Hepatocyte (in vitro differentiated cells): ENCODE measurements around the gene LOX. TPM values are rescaled to one million over a fixed set of nuclear protein-coding genes. Genes with fewer than 3 reads are reported as not detected.

ENCODE experiments used
- DNase-seq: peaks from one replicate; pipeline ENCODE4 v3.0.0-alpha.2; 2016; ENCODE audit warnings: low spot score
- H2AFZ ChIP-seq: fragments of 200-600 bp; sonication (generic); 2 replicates; pipeline ENCODE4 v1.6.0; 2016; ENCODE audit warnings: antibody characterized with exemption, mild to moderate bottlenecking
- H3K27ac ChIP-seq: fragments of 200-600 bp; sonication (generic); 2 replicates; pipeline ENCODE4 v1.5.1; 2016; ENCODE audit warnings: mild to moderate bottlenecking
- H3K27me3 ChIP-seq: fragments of 200-600 bp; sonication (generic); 2 replicates; pipeline ENCODE4 v1.6.1; 2016
- H3K36me3 ChIP-seq: fragments of 200-600 bp; sonication (generic); replicated peaks from 2 replicates; pipeline ENCODE4 v1.5.1; 2016; ENCODE audit warnings: low read depth; ENCODE audit not compliant: insufficient read depth
- H3K4me1 ChIP-seq: fragments of 200-600 bp; sonication (generic); 2 replicates; pipeline ENCODE4 v1.5.1; 2016; ENCODE audit warnings: mild to moderate bottlenecking, moderate library complexity; ENCODE audit not compliant: insufficient read depth
- H3K4me2 ChIP-seq: fragments of 200-600 bp; sonication (generic); 2 replicates; pipeline ENCODE4 v1.6.0; 2016
- H3K4me3 ChIP-seq: fragments of 200-600 bp; sonication (generic); 2 replicates; pipeline ENCODE4 v1.5.1; 2016; ENCODE audit warnings: mild to moderate bottlenecking
- H3K79me2 ChIP-seq: fragments of 200-600 bp; sonication (generic); 2 replicates; pipeline ENCODE4 v1.6.0; 2017; ENCODE audit warnings: mild to moderate bottlenecking
- H3K9me2 ChIP-seq: fragments of 200-600 bp; sonication (generic); replicated peaks from 2 replicates; pipeline ENCODE4 v1.6.0; 2017; ENCODE audit warnings: mild to moderate bottlenecking; ENCODE audit not compliant: insufficient read depth
- H3K9me3 ChIP-seq: fragments of 200-600 bp; sonication (generic); 2 replicates; pipeline ENCODE4 v1.5.1; 2016; ENCODE audit warnings: low read depth, mild to moderate bottlenecking
- H4K20me1 ChIP-seq: fragments of 200-600 bp; sonication (generic); 2 replicates; pipeline ENCODE4 v1.6.0; 2016; ENCODE audit warnings: mild to moderate bottlenecking; ENCODE audit not compliant: insufficient read depth, poor library complexity, severe bottlenecking
- CTCF ChIP-seq: fragments of 200-600 bp; sonication (generic); IDR thresholded peaks from 2 replicates; pipeline ENCODE4 v1.5.1; 2016; ENCODE audit warnings: antibody characterized with exemption, mild to moderate bottlenecking; ENCODE audit not compliant: poor library complexity
- EZH2 ChIP-seq: fragments of 200-600 bp; sonication (generic); IDR thresholded peaks from 2 replicates; pipeline ENCODE4 v1.6.1; 2016; ENCODE audit warnings: antibody characterized with exemption, mild to moderate bottlenecking, borderline replicate concordance
- EZH2phosphoT487 ChIP-seq: fragments of 200-600 bp; sonication (generic); IDR thresholded peaks from one replicate; pipeline ENCODE4 v1.6.1; 2018; ENCODE audit warnings: antibody characterized with exemption, mild to moderate bottlenecking, low read depth, moderate library complexity; ENCODE audit not compliant: unreplicated experiment, severe bottlenecking
- WGBS: methylation state at CpG from one replicate; pipeline ENCODE4 v1.1.6; 2016; ENCODE audit warnings: low lambda C conversion rate; ENCODE audit errors: missing lambda C conversion rate; 5-methylcytosine and 5-hydroxymethylcytosine counted together
- polyA plus RNA-seq: library from polyadenylated mRNA; unstranded; fragments of >200 nt; fragmentation: Nextera tagmentation; extraction: Ambion mirVana; gene quantifications from 2 replicates; pipeline ENCODE4 v1.2.1, GENCODE V29; 2016
- total RNA-seq: library from RNA; depleted of rRNA; stranded (reverse); fragments of >200 nt; gene quantifications from 2 replicates; pipeline ENCODE4 v1.2.3, GENCODE V29; 2014

The LOX gene
- total and polyA plus RNA-seq, 2 experiments from 2014 or later: 120 to 216 TPM

- Histone ChIP-seq H3K9me3 (no peaks in the 10 kb centered on the region), H3K27me3 (no peaks in the 10 kb centered on the region), H2AFZ (peak overlapping the region; percentile 67), H3K27ac (peak overlapping the region; percentile 84), H3K9me2 (no peaks in the 10 kb centered on the region), H3K4me3 (peak overlapping the region; percentile 67), H3K79me2 (peaks cover 11% of the 10 kb centered on the region), H3K4me2 (peak overlapping the region; percentile 88), H3K4me1 (peaks cover 8% of the 10 kb centered on the region), H3K36me3 (no peaks in the 10 kb centered on the region), H4K20me1 (no peaks in the 10 kb centered on the region)
- WGBS: under 1% methylated on average over 72 of the region's 78 CpGs
- DNase-seq: peak; percentile 46
- TF ChIP-seq CTCF: no peak
Measured at GRCh38 chr5:122077366-122078115, 518 bp downstream of the LOX start.

GRCh38 chr5:122076669-122077365 lies 1.2 kb downstream of the LOX start:
- H3K27me3 ChIP-seq: no peaks in the 10 kb centered on the region
- no peaks in the 10 kb centered on the region for H3K9me3 ChIP-seq
- TF ChIP-seq CTCF (peak; percentile 86), EZH2 (no peak), EZH2phosphoT487 (no peak)
- H3K79me2 ChIP-seq: peaks cover 11% of the 10 kb centered on the region
- no peaks in the 10 kb centered on the region for H3K36me3 ChIP-seq
- peak overlapping the region; percentile 67 for H2AFZ ChIP-seq
- H3K4me1 ChIP-seq: peaks cover 8% of the 10 kb centered on the region
- DNase-seq: peak; percentile 91
- WGBS: under 1% methylated on average over 43 of the region's 43 CpGs
- no peaks in the 10 kb centered on the region for H3K9me2 ChIP-seq
- no peaks in the 10 kb centered on the region for H4K20me1 ChIP-seq
- H3K4me3 ChIP-seq: peak overlapping the region; percentile 67
- H3K4me2 ChIP-seq: peak overlapping the region; percentile 88
- peak overlapping the region; percentile 84 for H3K27ac ChIP-seq

- WGBS: 67% methylated on average over 2 of the region's 2 CpGs
- peak overlapping the region; percentile 84 for H3K27ac ChIP-seq
- H3K4me2 ChIP-seq: peak overlapping the region; percentile 88
- DNase-seq: no peak
- no peaks in the 10 kb centered on the region for H3K9me2 ChIP-seq
- no peaks in the 10 kb centered on the region for H3K27me3 ChIP-seq
- H3K4me3 ChIP-seq: peak overlapping the region; percentile 67
- TF ChIP-seq EZH2phosphoT487: no peak
- no peak for TF ChIP-seq EZH2
- H3K36me3 ChIP-seq: no peaks in the 10 kb centered on the region
- peaks cover 11% of the 10 kb centered on the region for H3K79me2 ChIP-seq
- H3K4me1 ChIP-seq: peaks cover 8% of the 10 kb centered on the region
- no peaks in the 10 kb centered on the region for H4K20me1 ChIP-seq
- H2AFZ ChIP-seq: peak overlapping the region; percentile 67
- H3K9me3 ChIP-seq: no peaks in the 10 kb centered on the region
Measured at GRCh38 chr5:122076050-122076461, 2.0 kb downstream of the LOX start.

GRCh38 chr5:122073864-122074263 lies 4.2 kb downstream of the LOX start:
- no peak overlapping the region for H2AFZ ChIP-seq
- no peak overlapping the region for H3K27ac ChIP-seq
- no peaks in the 10 kb centered on the region for H4K20me1 ChIP-seq
- H3K4me2 ChIP-seq: no peak overlapping the region
- H3K4me3 ChIP-seq: no peak overlapping the region
- H3K9me2 ChIP-seq: no peaks in the 10 kb centered on the region
- H3K4me1 ChIP-seq: peaks cover 8% of the 10 kb centered on the region
- WGBS: 97% methylated on average over 3 of the region's 3 CpGs
- H3K36me3 ChIP-seq: peaks cover 4% of the 10 kb centered on the region
- H3K27me3 ChIP-seq: no peaks in the 10 kb centered on the region
- no peaks in the 10 kb centered on the region for H3K9me3 ChIP-seq
- DNase-seq: no peak
- TF ChIP-seq CTCF (no peak), EZH2 (no peak), EZH2phosphoT487 (no peak)
- peaks cover 11% of the 10 kb centered on the region for H3K79me2 ChIP-seq
